Panc1 (cell line): ENCODE measurements around the gene CEACAM18.

Source experiments
- POLR2AphosphoS5 ChIP-seq: IDR thresholded peaks from 2 replicates; pipeline ENCODE4 v1.6.1; 2012; ENCODE audit warnings: mild to moderate bottlenecking, low read depth, low read length, moderate library complexity
- SIN3A ChIP-seq: IDR thresholded peaks from 2 replicates; pipeline ENCODE4 v1.6.1; 2012; ENCODE audit warnings: low read depth, mild to moderate bottlenecking, low read length, moderate library complexity, borderline replicate concordance; ENCODE audit not compliant: insufficient read depth
- TCF7L2 ChIP-seq: IDR thresholded peaks from 2 replicates; pipeline ENCODE4 v1.6.1; 2011; ENCODE audit warnings: mild to moderate bottlenecking, low read depth, low read length, inconsistent platforms
- TF ChIP-seq, protein P1 (sequence below): fragments of 450-650 bp; IDR thresholded peaks from 2 replicates; pipeline ENCODE4 v1.5.1; 2017; ENCODE audit warnings: mild to moderate bottlenecking
- TF ChIP-seq, protein P2 (sequence below), 2 experiments: IDR thresholded peaks; 2 replicates each; pipeline ENCODE4 v1.6.1; 2011 to 2012; ENCODE audit warnings: low read depth in 2 of 2, control low read depth in 1 of 2, low read length in 1 of 2, mild to moderate bottlenecking in 1 of 2, moderate library complexity in 1 of 2; ENCODE audit not compliant: insufficient read depth in 1 of 2

DNA sequence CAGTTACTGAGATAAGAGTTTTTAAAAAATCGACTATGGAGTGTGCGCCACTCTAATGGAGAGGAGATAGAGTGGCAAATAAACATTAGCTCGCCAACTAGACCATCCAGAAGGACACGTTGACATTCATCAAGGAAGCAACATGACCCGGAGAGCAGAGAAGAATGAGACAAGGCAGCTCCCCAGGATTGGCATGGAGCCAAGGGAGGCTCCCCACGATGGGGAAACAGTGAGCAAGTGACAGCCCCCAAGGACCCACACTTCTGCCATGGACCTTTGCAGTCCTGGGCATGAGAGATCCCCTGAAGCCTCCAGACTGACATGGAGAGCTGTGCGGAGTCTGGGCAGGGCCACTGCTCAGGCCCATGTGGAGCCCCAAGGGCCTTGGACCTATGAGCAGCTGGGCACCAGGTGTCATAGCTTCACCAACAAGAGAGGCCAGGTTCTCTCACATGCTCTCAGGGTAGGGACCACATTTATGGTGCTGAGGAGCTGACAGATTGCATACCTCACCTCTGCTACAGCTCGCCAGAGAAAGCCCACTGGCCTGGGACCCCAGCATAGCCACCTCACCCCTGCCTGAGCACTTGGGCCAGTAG is 46.4 kb downstream of the CEACAM18 start:
- TF ChIP-seq, protein P1, sequence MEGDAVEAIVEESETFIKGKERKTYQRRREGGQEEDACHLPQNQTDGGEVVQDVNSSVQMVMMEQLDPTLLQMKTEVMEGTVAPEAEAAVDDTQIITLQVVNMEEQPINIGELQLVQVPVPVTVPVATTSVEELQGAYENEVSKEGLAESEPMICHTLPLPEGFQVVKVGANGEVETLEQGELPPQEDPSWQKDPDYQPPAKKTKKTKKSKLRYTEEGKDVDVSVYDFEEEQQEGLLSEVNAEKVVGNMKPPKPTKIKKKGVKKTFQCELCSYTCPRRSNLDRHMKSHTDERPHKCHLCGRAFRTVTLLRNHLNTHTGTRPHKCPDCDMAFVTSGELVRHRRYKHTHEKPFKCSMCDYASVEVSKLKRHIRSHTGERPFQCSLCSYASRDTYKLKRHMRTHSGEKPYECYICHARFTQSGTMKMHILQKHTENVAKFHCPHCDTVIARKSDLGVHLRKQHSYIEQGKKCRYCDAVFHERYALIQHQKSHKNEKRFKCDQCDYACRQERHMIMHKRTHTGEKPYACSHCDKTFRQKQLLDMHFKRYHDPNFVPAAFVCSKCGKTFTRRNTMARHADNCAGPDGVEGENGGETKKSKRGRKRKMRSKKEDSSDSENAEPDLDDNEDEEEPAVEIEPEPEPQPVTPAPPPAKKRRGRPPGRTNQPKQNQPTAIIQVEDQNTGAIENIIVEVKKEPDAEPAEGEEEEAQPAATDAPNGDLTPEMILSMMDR, result no peak
- no peak for TF ChIP-seq POLR2AphosphoS5
- TF ChIP-seq SIN3A, result no peak
- TF ChIP-seq TCF7L2, result no peak
- TF ChIP-seq, protein P2, sequence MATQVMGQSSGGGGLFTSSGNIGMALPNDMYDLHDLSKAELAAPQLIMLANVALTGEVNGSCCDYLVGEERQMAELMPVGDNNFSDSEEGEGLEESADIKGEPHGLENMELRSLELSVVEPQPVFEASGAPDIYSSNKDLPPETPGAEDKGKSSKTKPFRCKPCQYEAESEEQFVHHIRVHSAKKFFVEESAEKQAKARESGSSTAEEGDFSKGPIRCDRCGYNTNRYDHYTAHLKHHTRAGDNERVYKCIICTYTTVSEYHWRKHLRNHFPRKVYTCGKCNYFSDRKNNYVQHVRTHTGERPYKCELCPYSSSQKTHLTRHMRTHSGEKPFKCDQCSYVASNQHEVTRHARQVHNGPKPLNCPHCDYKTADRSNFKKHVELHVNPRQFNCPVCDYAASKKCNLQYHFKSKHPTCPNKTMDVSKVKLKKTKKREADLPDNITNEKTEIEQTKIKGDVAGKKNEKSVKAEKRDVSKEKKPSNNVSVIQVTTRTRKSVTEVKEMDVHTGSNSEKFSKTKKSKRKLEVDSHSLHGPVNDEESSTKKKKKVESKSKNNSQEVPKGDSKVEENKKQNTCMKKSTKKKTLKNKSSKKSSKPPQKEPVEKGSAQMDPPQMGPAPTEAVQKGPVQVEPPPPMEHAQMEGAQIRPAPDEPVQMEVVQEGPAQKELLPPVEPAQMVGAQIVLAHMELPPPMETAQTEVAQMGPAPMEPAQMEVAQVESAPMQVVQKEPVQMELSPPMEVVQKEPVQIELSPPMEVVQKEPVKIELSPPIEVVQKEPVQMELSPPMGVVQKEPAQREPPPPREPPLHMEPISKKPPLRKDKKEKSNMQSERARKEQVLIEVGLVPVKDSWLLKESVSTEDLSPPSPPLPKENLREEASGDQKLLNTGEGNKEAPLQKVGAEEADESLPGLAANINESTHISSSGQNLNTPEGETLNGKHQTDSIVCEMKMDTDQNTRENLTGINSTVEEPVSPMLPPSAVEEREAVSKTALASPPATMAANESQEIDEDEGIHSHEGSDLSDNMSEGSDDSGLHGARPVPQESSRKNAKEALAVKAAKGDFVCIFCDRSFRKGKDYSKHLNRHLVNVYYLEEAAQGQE (IDR thresholded peaks at IDR 0.05; ENCODE audit: insufficient read depth in 1 of 2, low read depth in 2 of 2, low read length in 1 of 2), result no peak
